Measurements from ENCODE around the gene PRSS50. TPM values are rescaled to one million over a fixed set of nuclear protein-coding genes. Genes with fewer than 3 reads are reported as not detected.

Gene PRSS50, protein sequence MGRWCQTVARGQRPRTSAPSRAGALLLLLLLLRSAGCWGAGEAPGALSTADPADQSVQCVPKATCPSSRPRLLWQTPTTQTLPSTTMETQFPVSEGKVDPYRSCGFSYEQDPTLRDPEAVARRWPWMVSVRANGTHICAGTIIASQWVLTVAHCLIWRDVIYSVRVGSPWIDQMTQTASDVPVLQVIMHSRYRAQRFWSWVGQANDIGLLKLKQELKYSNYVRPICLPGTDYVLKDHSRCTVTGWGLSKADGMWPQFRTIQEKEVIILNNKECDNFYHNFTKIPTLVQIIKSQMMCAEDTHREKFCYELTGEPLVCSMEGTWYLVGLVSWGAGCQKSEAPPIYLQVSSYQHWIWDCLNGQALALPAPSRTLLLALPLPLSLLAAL
- total RNA-seq = not detected in 2 replicates

DNA sequence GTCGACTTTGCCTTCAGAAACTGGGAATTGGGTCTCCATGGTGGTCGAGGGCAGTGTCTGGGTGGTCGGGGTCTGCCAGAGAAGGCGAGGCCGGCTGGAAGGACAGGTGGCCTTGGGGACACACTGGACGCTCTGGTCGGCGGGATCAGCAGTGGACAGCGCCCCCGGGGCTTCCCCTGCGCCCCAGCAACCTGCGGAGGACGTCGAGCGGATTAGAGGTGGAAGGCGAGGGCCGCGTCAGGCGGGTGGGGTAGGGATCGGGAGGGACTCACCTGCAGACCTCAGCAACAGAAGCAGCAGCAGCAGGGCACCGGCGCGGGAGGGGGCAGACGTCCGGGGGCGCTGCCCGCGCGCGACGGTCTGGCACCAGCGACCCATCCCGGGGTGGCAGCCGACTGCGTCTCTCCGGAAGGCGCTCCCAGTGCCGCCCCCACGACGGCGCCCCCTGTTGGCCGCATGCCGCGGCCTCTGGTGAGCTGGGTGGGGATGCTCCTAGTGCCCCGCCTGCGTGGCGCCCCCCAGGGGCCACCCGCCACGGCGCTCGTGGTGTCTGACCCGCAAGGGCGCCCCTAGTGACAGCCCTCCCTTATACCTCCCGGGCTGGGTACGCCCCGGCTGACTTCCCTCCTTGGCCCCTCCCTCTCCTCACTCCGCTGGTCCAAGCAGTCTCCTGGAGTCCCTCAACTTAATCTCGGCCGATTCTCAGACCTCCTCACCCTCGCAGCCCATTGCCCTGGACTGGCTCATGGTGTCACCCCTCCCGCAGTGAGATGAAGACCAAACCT is at the start of gene PRSS50:
TSS of gene PRSS50 (minus strand) at position 423 of the 785 bp plus-strand sequence. CDS start at position 378, 45 bp downstream.

DNA sequence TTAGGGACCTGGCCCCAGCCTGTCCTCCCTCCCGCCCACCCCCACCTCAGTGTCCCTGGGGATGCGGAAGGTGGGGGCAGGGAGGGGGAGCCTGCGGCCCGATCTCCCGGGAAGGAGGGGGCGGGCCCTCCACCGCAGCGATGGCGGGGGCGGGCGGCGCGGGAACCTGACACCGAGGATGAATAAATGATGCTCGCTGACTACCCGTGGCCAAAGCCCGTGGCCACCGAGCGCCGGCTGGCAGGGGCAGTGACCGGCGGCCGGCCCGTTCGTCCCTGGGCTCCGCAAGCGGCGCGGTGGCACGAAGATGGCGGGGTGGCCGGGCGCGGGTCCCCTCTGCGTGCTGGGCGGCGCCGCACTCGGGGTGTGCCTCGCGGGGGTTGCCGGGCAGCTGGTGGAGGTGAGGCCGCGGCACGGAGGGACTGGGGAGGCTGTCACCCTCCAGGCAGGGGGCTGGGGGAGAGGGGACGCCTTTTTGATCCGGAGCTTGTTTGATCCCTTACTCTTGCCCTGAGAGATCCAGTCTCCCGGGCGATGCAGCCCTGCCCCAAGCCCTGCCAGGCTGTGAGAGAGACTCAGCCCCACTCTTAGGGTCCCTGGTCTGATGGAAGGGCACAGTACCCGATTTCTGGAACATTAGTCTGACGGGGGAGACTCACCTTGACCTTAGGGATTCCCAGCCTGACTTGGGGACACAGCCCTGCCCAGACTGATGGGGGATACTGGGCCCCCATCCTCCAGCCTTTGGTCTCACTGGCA is 16.3 kb downstream of the PRSS50 start, which contains the start of gene TMIE:
TSS of gene TMIE (plus strand) at position 212 of the 759 bp plus-strand sequence. CDS start at position 308, 96 bp downstream.

DNA sequence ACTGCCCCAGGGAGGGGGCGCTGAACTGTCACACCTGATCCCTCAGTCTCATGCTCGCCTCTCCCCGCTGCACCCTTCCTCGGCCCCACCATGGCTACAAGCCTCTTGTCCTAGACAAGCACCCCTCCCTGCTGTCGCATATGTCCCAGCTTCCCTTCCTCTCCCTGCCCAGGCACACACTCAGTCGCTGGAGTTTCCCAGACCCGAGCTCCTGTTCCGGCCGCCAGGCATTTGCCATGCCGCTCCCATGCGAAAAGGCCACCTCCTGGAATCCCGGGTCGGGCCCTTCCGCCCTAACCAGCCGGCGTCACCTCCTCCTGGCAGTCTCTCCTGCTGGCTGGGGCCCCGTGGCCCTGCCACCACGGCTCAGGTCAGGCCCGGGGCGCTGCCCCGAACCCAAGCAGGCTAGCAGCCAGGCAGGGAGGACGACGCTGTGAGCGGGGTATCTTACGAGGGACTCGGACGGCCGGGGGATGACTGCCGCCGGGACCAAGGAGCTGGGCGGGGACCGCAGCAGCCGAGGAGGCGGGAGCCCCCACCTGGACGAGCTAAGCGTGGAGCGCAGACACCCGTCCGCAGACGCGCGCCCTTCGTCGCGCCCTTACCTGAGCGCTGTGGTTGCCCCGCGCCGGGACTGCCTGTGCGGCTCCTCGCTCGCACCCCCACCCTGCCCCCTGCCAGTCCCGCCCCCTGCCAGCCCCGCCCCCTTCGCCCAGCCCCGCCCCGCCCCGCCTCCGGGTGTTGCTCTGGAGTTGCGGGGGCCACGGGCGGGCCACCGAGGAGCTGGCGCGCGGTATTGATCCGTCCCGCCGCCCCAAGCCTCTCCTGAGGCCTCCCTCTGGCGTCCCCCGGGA is 24.4 kb downstream of the PRSS50 start, which contains the start of gene ALS2CL:
TSS of gene ALS2CL (minus strand) at position 642 of the 854 bp plus-strand sequence. CDS start 4,239 bp downstream, outside the sequence.

Other genes starting within 250 kb of the PRSS50 start
- gene RTP3, start 219.9 kb downstream of the PRSS50 start, total RNA-seq = not detected in 2 replicates
- 0.32 and 1.3 TPM in 2 replicates for gene LRRC2, start 151.6 kb downstream of the PRSS50 start, total RNA-seq
- not detected in 2 replicates for gene FAM240A, start 105.3 kb downstream of the PRSS50 start, total RNA-seq
- gene ALS2CL, start 24.2 kb downstream of the PRSS50 start, total RNA-seq = 0.32 and 1.4 TPM in 2 replicates
- not detected in 2 replicates for gene TMIE, start 16.5 kb downstream of the PRSS50 start, total RNA-seq
- 1.4 TPM in 1 of 2 replicates, not detected in the other for gene MYL3, start 145.6 kb upstream of the PRSS50 start, total RNA-seq
- gene PTH1R, start 159.9 kb upstream of the PRSS50 start, total RNA-seq = 7.5 and 13.5 TPM in 2 replicates